Lower leg skin (tissue), 4 donors: ENCODE data around the gene ABCA13. TPM values are rescaled to one million over a fixed set of nuclear protein-coding genes. Genes with fewer than 3 reads are reported as not detected.

Experiments used
- DNase-seq, 2 donors: peaks; one replicate each; pipeline ENCODE4 v3.0.0-alpha.2; 2019; ENCODE audit warnings: low spot score in 2 of 2
- H3K4me3 ChIP-seq: fragments of 200-600 bp; sonication (generic); 2 replicates; pipeline ENCODE4 v1.5.1; 2017; ENCODE audit warnings: mild to moderate bottlenecking, low read depth; ENCODE audit not compliant: poor library complexity, severe bottlenecking
- CTCF ChIP-seq, 3 donors: fragments of 450-650 bp; IDR thresholded peaks; one replicate each; pipeline ENCODE4 v1.5.1; 2016; ENCODE audit warnings: antibody characterized with exemption in 3 of 3, mild to moderate bottlenecking in 3 of 3, moderate library complexity in 2 of 3
- POLR2A ChIP-seq, 2 donors: fragments of 450-650 bp; IDR thresholded peaks; one replicate each; pipeline ENCODE4 v1.6.1; 2016 to 2017; ENCODE audit warnings: antibody characterized with exemption in 2 of 2, mild to moderate bottlenecking in 1 of 2, moderate library complexity in 1 of 2
- WGBS, 2 donors: methylation state at CpG; one replicate each; pipeline ENCODE4 v1.1.5; 2018; 5-methylcytosine and 5-hydroxymethylcytosine counted together
- intact Hi-C: fragments of 100-400 bp; cut with DNase I; formaldehyde crosslinking; loops from one replicate; pipeline ENCODE4 v1.15.0; 2023; ENCODE audit warnings: low total_unique reads
- total RNA-seq, 4 donors: library from RNA; depleted of rRNA; stranded (reverse); fragments of >200 nt; gene quantifications; one replicate each; pipeline ENCODE4 v1.1.0, GENCODE V29; 2016

ABCA13 gene
- total RNA-seq, 4 donors from 2014 or later, result 0.08 to 1.7 (median 0.52) TPM

- DNase-seq, result no peak
- TF ChIP-seq CTCF (IDR thresholded peaks at IDR 0.05) (no peak), POLR2A (IDR thresholded peaks at IDR 0.05) (no peak)
- intact Hi-C loops, result no loop called here
- 30 to 31% methylated on average over 2 of the region's 2 CpGs for WGBS, 2 donors
- H3K4me3 ChIP-seq, result no peak overlapping the region
These were observed 193.8 kb downstream of the ABCA13 start for GRCh38 chr7:48365010-48365409.

GRCh38 chr7:48366096-48366495 is 194.8 kb downstream of the ABCA13 start:
- TF ChIP-seq CTCF (IDR thresholded peaks at IDR 0.05) (no peak), POLR2A (IDR thresholded peaks at IDR 0.05) (no peak)
- WGBS, 2 donors, result 44 to 48% methylated on average over 4 of the region's 4 CpGs
- no peak overlapping the region for H3K4me3 ChIP-seq
- intact Hi-C loops, result no loop called here
- no peak for DNase-seq

GRCh38 chr7:48376263-48376662 is 205.0 kb downstream of the ABCA13 start:
- TF ChIP-seq CTCF (IDR thresholded peaks at IDR 0.05) (no peak), POLR2A (IDR thresholded peaks at IDR 0.05) (no peak)
- intact Hi-C loops, result no loop called here
- DNase-seq, result no peak
- H3K4me3 ChIP-seq, result no peak overlapping the region

GRCh38 chr7:48380921-48381320 is 209.7 kb downstream of the ABCA13 start:
- intact Hi-C loops, result no loop called here
- 83 to 88% methylated on average over 1 of the region's 1 CpG for WGBS, 2 donors
- no peak overlapping the region for H3K4me3 ChIP-seq
- DNase-seq, result no peak
- no peak for TF ChIP-seq CTCF (IDR thresholded peaks at IDR 0.05)
- TF ChIP-seq POLR2A (IDR thresholded peaks at IDR 0.05), result no peak

GRCh38 chr7:48381571-48381970 is 210.3 kb downstream of the ABCA13 start:
- no peak for TF ChIP-seq POLR2A (IDR thresholded peaks at IDR 0.05)
- no peak for TF ChIP-seq CTCF (IDR thresholded peaks at IDR 0.05)
- no peak overlapping the region for H3K4me3 ChIP-seq
- intact Hi-C loops, result no loop called here
- no peak for DNase-seq
- WGBS, 2 donors, result 79 to 83% methylated on average over 8 of the region's 8 CpGs

- no peak for DNase-seq
- no peak for TF ChIP-seq POLR2A (IDR thresholded peaks at IDR 0.05)
- TF ChIP-seq CTCF (IDR thresholded peaks at IDR 0.05), result no peak
- intact Hi-C loops, result no loop called here
- WGBS, 2 donors, result 82% methylated on average over 6 of the region's 6 CpGs
- H3K4me3 ChIP-seq, result no peak overlapping the region
These were observed 213.0 kb downstream of the ABCA13 start for GRCh38 chr7:48384180-48384752.
